Measurements from ENCODE around the gene HOXA9. TPM values are rescaled to one million over a fixed set of nuclear protein-coding genes. Genes with fewer than 3 reads are reported as not detected.

HOXA9 gene
- total and polyA plus RNA-seq, 4 donors: 0.02 to 0.70 TPM; not detected in 2

DNA sequence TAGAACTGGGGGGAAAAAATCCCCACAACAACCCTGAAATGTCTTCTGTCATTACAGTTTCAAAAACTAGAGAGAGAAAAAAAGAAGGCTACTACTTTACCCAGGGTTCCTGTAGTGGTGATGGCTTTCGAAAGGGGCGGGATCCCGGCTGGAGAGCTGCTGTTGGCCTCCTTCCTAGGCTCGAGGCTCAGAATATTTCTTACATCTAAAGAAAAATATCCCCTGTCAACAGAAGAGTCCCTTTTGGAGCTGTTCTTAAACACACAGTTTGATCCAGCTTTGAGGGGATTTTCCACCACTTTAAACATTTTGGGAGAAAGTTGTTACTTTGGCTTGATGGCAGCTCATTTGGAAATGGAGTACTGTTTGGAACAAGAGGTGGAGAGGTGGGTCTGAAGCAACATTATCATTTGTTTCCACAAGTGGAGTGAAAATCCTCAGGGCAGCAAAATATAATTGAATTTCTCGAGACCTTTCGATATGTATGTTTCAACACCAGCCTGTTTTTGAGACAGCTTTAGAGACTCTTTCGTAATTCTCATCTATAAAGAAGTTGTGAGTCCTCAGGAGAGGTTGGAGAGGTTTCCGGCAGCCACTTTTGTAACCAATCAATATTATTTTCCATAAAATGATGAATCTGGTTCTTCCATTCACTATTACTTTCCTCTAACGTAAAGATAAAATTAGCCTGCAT is 29.5 kb upstream of the HOXA9 start:
- H3K36me3 ChIP-seq (ENCODE audit: control insufficient read depth in 4 of 4, insufficient read depth in 3 of 4, low read depth in 1 of 4, low read length in 3 of 4): no peaks in the 10 kb centered on the region
- no peak overlapping the region for H3K9ac ChIP-seq (ENCODE audit: low read depth in 1 of 2, low read length in 2 of 2)
- TF ChIP-seq HNF4A (conservative IDR thresholded peaks at IDR 0.05): no peak
- TF ChIP-seq, protein P1, sequence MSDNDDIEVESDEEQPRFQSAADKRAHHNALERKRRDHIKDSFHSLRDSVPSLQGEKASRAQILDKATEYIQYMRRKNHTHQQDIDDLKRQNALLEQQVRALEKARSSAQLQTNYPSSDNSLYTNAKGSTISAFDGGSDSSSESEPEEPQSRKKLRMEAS (IDR thresholded peaks at IDR 0.05): no peak
- no peak for TF ChIP-seq EGR1 (IDR thresholded peaks at IDR 0.05; ENCODE audit: low read depth in 2 of 2)
- TF ChIP-seq NR2F2 (IDR thresholded peaks at IDR 0.05): no peak
- TF ChIP-seq TAF1 (conservative IDR thresholded peaks at IDR 0.05): no peak
- TF ChIP-seq HNF4G (IDR thresholded peaks at IDR 0.05): no peak
- no peak for TF ChIP-seq GABPA (IDR thresholded peaks at IDR 0.05 in 1 of 2, conservative IDR thresholded peaks at IDR 0.05 in 1 of 2)
- TF ChIP-seq, protein P2, sequence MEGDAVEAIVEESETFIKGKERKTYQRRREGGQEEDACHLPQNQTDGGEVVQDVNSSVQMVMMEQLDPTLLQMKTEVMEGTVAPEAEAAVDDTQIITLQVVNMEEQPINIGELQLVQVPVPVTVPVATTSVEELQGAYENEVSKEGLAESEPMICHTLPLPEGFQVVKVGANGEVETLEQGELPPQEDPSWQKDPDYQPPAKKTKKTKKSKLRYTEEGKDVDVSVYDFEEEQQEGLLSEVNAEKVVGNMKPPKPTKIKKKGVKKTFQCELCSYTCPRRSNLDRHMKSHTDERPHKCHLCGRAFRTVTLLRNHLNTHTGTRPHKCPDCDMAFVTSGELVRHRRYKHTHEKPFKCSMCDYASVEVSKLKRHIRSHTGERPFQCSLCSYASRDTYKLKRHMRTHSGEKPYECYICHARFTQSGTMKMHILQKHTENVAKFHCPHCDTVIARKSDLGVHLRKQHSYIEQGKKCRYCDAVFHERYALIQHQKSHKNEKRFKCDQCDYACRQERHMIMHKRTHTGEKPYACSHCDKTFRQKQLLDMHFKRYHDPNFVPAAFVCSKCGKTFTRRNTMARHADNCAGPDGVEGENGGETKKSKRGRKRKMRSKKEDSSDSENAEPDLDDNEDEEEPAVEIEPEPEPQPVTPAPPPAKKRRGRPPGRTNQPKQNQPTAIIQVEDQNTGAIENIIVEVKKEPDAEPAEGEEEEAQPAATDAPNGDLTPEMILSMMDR (IDR thresholded peaks at IDR 0.05; ENCODE audit: low read depth, low read length, missing input control): no peak
- TF ChIP-seq SP1 (IDR thresholded peaks at IDR 0.05): no peak
- no peak for TF ChIP-seq FOXA1 (IDR thresholded peaks at IDR 0.05)
- TF ChIP-seq RXRA (IDR thresholded peaks at IDR 0.05): no peak
- no peak for TF ChIP-seq YY1 (IDR thresholded peaks at IDR 0.05)
- TF ChIP-seq, protein P3, sequence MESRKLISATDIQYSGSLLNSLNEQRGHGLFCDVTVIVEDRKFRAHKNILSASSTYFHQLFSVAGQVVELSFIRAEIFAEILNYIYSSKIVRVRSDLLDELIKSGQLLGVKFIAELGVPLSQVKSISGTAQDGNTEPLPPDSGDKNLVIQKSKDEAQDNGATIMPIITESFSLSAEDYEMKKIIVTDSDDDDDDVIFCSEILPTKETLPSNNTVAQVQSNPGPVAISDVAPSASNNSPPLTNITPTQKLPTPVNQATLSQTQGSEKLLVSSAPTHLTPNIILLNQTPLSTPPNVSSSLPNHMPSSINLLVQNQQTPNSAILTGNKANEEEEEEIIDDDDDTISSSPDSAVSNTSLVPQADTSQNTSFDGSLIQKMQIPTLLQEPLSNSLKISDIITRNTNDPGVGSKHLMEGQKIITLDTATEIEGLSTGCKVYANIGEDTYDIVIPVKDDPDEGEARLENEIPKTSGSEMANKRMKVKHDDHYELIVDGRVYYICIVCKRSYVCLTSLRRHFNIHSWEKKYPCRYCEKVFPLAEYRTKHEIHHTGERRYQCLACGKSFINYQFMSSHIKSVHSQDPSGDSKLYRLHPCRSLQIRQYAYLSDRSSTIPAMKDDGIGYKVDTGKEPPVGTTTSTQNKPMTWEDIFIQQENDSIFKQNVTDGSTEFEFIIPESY (IDR thresholded peaks at IDR 0.05): no peak
- no peak for TF ChIP-seq FOXA2 (IDR thresholded peaks at IDR 0.05)
- H3K9me3 ChIP-seq (ENCODE audit: control insufficient read depth in 4 of 4, low read length in 3 of 4): peaks cover 0 to 10% (median under 1%) of the 10 kb centered on the region in 4 donors
- H3K27ac ChIP-seq (ENCODE audit: low read depth in 1 of 2, low read length in 2 of 2): no peak overlapping the region
- H3K4me1 ChIP-seq (ENCODE audit: control insufficient read depth in 4 of 4, insufficient read depth in 4 of 4, low read length in 3 of 4): peaks cover 10 to 26% (median 20%) of the 10 kb centered on the region in 4 donors
- 24% methylated on average over 9 of the region's 9 CpGs for WGBS
- no peak overlapping the region for H3K4me3 ChIP-seq (ENCODE audit: low read depth in 1 of 3, low read length in 3 of 3)
- DNase-seq (ENCODE audit: low spot score): no peak
- peaks cover 9 to 50% (median 27%) of the 10 kb centered on the region in 4 donors for H3K27me3 ChIP-seq (ENCODE audit: control insufficient read depth in 4 of 4, insufficient read depth in 4 of 4, low read length in 3 of 4)

DNA sequence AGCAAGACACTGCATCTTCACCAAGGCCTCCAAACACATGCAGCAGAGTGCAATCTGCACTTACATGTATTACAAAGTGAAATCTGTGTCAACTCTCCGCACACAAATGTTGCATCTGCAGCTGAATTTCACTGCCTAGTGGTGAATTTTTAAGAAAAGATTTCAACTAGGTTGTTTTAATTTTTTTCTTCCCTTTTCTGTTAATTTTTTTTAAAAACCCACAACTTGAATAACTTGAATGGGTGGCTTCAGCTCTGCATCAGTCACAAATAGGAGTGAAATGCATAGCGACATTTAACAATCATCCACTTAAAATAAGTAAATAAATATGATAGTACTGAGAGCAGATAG is 28.6 kb upstream of the HOXA9 start:
- TF ChIP-seq, protein P4, sequence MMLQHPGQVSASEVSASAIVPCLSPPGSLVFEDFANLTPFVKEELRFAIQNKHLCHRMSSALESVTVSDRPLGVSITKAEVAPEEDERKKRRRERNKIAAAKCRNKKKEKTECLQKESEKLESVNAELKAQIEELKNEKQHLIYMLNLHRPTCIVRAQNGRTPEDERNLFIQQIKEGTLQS (IDR thresholded peaks at IDR 0.05): no peak
- no peak for TF ChIP-seq GABPA (IDR thresholded peaks at IDR 0.05 in 1 of 2, conservative IDR thresholded peaks at IDR 0.05 in 1 of 2)
- TF ChIP-seq EGR1 (IDR thresholded peaks at IDR 0.05; ENCODE audit: low read depth in 2 of 2): no peak
- TF ChIP-seq RAD21 (IDR thresholded peaks at IDR 0.05): no peak
- TF ChIP-seq HNF4A (conservative IDR thresholded peaks at IDR 0.05): no peak
- TF ChIP-seq, protein P2 (IDR thresholded peaks at IDR 0.05; ENCODE audit: low read depth, low read length, missing input control): no peak
- no peak overlapping the region for H3K27ac ChIP-seq (ENCODE audit: low read depth in 1 of 2, low read length in 2 of 2)
- H3K4me3 ChIP-seq (ENCODE audit: low read depth in 1 of 3, low read length in 3 of 3): no peak overlapping the region
- 24% methylated on average over 2 of the region's 2 CpGs for WGBS
- peaks cover 0 to 7% (median under 1%) of the 10 kb centered on the region in 4 donors for H3K9me3 ChIP-seq (ENCODE audit: control insufficient read depth in 4 of 4, low read length in 3 of 4)
- peaks cover 8 to 21% (median 14%) of the 10 kb centered on the region in 4 donors for H3K4me1 ChIP-seq (ENCODE audit: control insufficient read depth in 4 of 4, insufficient read depth in 4 of 4, low read length in 3 of 4)
- no peak overlapping the region for H3K9ac ChIP-seq (ENCODE audit: low read depth in 1 of 2, low read length in 2 of 2)
- no peaks in the 10 kb centered on the region for H3K36me3 ChIP-seq (ENCODE audit: control insufficient read depth in 4 of 4, insufficient read depth in 3 of 4, low read depth in 1 of 4, low read length in 3 of 4)
- DNase-seq (ENCODE audit: low spot score): no peak
- peaks cover 4 to 53% (median 28%) of the 10 kb centered on the region in 4 donors for H3K27me3 ChIP-seq (ENCODE audit: control insufficient read depth in 4 of 4, insufficient read depth in 4 of 4, low read length in 3 of 4)
